ENCODE results near the gene HAUS7. TPM values are rescaled to one million over a fixed set of nuclear protein-coding genes. Genes with fewer than 3 reads are reported as not detected.

HAUS7 gene
- total RNA-seq, 1 experiment from 2014 or later: 46.5 TPM

DNA sequence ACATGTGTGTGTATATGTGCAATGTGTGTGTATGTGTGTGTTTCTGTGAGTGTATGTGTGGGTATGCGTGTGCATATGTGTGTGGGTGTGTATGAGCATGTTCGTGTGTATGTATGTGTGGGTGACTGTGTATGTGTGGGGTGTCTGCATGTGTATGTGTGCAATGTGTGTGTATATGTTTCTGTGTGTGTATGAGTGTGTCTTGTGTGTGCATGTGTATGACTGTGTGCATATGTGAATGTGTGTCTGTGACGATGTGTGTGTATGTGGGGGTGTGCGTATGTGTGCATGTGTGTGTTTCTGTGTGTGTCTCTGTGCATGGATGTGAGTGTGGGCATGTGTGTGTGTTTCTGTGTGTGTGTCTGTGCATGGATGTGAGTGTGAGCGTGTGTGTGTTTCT lies 42.9 kb upstream of the HAUS7 start:
- ChIA-PET POLR2A (interaction anchor here (0.7 kb wide), 1 partner anchor 1020 kb away, joined by 11 read pairs; no protein-coding TSS in a partner anchor), CTCF (no interaction called here)
- Mint-ChIP-seq H3K9me3 (no peaks in the 10 kb centered on the region), H3K27ac (no peak overlapping the region), H3K36me3 (no peaks in the 10 kb centered on the region), H3K27me3 (ENCODE audit: low read depth) (peaks cover 20% of the 10 kb centered on the region), H3K4me1 (0 out of 2 replicates have a peak, but pooled peaks cover 2% of the 10 kb centered on the region), H3K4me3 (no peak overlapping the region)
- ATAC-seq: no peak
- DNase-seq (ENCODE audit: low spot score): no peak
- TF ChIP-seq NFATC4 (CRISPR knock-in tag; IDR thresholded peaks at IDR 0.05) (no peak), NFYB (CRISPR knock-in tag; conservative IDR thresholded peaks at IDR 0.05; ENCODE audit: low read depth) (no peak)

DNA sequence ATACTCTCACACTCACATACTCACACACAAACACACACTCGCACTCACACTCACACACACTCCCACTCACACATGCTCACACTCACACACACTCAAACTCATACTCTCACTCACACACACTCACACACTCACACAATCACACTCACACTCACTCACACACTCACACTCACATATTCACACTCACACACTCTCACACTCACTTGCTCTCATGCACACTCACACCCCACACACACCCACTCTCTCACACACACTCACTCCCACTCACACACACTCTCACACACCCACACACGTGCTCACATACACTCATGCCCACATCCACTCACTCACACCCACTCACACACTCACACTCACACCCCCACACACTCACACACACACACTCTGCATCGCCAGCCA lies 42.1 kb upstream of the HAUS7 start:
- Mint-ChIP-seq H3K4me1 (0 out of 2 replicates have a peak, but pooled peaks cover 2% of the 10 kb centered on the region), H3K36me3 (no peaks in the 10 kb centered on the region), H3K4me3 (no peak overlapping the region), H3K27ac (no peak overlapping the region), H3K9me3 (no peaks in the 10 kb centered on the region), H3K27me3 (ENCODE audit: low read depth) (peaks cover 18% of the 10 kb centered on the region)
- ATAC-seq: no peak
- POLR2A ChIA-PET: interaction anchor here (0.7 kb wide), 1 partner anchor 1021 kb away, joined by 11 read pairs; no protein-coding TSS in a partner anchor
- CTCF ChIA-PET: no interaction called here
- TF ChIP-seq CREB1 (CRISPR knock-in tag; IDR thresholded peaks at IDR 0.05) (no peak), JAZF1 (CRISPR knock-in tag; IDR thresholded peaks at IDR 0.05) (no peak), ESRRA (CRISPR knock-in tag; IDR thresholded peaks at IDR 0.05; ENCODE audit: borderline replicate concordance) (no peak), CREM (CRISPR knock-in tag; IDR thresholded peaks at IDR 0.05) (no peak), ZNF121 (CRISPR knock-in tag; IDR thresholded peaks at IDR 0.05) (no peak), GRHL2 (CRISPR knock-in tag; IDR thresholded peaks at IDR 0.05; ENCODE audit: insufficient replicate concordance, severe bottlenecking) (no peak), PRRX2 (CRISPR knock-in tag; IDR thresholded peaks at IDR 0.05) (no peak), ZNF396 (CRISPR knock-in tag; IDR thresholded peaks at IDR 0.05; ENCODE audit: borderline replicate concordance) (no peak), IRF2 (CRISPR knock-in tag; IDR thresholded peaks at IDR 0.05; ENCODE audit: borderline replicate concordance, low read depth) (no peak), NR1H2 (CRISPR knock-in tag; IDR thresholded peaks at IDR 0.05) (no peak), JUN (CRISPR knock-in tag; IDR thresholded peaks at IDR 0.05) (no peak), TEAD4 (CRISPR knock-in tag; IDR thresholded peaks at IDR 0.05) (no peak)
- TF ChIP-seq, protein P1, sequence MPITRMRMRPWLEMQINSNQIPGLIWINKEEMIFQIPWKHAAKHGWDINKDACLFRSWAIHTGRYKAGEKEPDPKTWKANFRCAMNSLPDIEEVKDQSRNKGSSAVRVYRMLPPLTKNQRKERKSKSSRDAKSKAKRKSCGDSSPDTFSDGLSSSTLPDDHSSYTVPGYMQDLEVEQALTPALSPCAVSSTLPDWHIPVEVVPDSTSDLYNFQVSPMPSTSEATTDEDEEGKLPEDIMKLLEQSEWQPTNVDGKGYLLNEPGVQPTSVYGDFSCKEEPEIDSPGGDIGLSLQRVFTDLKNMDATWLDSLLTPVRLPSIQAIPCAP (CRISPR knock-in tag; IDR thresholded peaks at IDR 0.05): no peak
- TF ChIP-seq, protein P2, sequence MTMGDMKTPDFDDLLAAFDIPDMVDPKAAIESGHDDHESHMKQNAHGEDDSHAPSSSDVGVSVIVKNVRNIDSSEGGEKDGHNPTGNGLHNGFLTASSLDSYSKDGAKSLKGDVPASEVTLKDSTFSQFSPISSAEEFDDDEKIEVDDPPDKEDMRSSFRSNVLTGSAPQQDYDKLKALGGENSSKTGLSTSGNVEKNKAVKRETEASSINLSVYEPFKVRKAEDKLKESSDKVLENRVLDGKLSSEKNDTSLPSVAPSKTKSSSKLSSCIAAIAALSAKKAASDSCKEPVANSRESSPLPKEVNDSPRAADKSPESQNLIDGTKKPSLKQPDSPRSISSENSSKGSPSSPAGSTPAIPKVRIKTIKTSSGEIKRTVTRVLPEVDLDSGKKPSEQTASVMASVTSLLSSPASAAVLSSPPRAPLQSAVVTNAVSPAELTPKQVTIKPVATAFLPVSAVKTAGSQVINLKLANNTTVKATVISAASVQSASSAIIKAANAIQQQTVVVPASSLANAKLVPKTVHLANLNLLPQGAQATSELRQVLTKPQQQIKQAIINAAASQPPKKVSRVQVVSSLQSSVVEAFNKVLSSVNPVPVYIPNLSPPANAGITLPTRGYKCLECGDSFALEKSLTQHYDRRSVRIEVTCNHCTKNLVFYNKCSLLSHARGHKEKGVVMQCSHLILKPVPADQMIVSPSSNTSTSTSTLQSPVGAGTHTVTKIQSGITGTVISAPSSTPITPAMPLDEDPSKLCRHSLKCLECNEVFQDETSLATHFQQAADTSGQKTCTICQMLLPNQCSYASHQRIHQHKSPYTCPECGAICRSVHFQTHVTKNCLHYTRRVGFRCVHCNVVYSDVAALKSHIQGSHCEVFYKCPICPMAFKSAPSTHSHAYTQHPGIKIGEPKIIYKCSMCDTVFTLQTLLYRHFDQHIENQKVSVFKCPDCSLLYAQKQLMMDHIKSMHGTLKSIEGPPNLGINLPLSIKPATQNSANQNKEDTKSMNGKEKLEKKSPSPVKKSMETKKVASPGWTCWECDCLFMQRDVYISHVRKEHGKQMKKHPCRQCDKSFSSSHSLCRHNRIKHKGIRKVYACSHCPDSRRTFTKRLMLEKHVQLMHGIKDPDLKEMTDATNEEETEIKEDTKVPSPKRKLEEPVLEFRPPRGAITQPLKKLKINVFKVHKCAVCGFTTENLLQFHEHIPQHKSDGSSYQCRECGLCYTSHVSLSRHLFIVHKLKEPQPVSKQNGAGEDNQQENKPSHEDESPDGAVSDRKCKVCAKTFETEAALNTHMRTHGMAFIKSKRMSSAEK (CRISPR knock-in tag; IDR thresholded peaks at IDR 0.05; ENCODE audit: borderline replicate concordance): no peak
- TF ChIP-seq, protein P3, sequence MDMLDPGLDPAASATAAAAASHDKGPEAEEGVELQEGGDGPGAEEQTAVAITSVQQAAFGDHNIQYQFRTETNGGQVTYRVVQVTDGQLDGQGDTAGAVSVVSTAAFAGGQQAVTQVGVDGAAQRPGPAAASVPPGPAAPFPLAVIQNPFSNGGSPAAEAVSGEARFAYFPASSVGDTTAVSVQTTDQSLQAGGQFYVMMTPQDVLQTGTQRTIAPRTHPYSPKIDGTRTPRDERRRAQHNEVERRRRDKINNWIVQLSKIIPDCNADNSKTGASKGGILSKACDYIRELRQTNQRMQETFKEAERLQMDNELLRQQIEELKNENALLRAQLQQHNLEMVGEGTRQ (CRISPR knock-in tag; IDR thresholded peaks at IDR 0.05): no peak
- TF ChIP-seq, protein P4, sequence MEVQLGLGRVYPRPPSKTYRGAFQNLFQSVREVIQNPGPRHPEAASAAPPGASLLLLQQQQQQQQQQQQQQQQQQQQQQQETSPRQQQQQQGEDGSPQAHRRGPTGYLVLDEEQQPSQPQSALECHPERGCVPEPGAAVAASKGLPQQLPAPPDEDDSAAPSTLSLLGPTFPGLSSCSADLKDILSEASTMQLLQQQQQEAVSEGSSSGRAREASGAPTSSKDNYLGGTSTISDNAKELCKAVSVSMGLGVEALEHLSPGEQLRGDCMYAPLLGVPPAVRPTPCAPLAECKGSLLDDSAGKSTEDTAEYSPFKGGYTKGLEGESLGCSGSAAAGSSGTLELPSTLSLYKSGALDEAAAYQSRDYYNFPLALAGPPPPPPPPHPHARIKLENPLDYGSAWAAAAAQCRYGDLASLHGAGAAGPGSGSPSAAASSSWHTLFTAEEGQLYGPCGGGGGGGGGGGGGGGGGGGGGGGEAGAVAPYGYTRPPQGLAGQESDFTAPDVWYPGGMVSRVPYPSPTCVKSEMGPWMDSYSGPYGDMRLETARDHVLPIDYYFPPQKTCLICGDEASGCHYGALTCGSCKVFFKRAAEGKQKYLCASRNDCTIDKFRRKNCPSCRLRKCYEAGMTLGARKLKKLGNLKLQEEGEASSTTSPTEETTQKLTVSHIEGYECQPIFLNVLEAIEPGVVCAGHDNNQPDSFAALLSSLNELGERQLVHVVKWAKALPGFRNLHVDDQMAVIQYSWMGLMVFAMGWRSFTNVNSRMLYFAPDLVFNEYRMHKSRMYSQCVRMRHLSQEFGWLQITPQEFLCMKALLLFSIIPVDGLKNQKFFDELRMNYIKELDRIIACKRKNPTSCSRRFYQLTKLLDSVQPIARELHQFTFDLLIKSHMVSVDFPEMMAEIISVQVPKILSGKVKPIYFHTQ (CRISPR knock-in tag; IDR thresholded peaks at IDR 0.05): no peak
- TF ChIP-seq, protein P5, sequence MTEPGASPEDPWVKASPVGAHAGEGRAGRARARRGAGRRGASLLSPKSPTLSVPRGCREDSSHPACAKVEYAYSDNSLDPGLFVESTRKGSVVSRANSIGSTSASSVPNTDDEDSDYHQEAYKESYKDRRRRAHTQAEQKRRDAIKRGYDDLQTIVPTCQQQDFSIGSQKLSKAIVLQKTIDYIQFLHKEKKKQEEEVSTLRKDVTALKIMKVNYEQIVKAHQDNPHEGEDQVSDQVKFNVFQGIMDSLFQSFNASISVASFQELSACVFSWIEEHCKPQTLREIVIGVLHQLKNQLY (CRISPR knock-in tag; IDR thresholded peaks at IDR 0.05): no peak
- TF ChIP-seq, protein P6, sequence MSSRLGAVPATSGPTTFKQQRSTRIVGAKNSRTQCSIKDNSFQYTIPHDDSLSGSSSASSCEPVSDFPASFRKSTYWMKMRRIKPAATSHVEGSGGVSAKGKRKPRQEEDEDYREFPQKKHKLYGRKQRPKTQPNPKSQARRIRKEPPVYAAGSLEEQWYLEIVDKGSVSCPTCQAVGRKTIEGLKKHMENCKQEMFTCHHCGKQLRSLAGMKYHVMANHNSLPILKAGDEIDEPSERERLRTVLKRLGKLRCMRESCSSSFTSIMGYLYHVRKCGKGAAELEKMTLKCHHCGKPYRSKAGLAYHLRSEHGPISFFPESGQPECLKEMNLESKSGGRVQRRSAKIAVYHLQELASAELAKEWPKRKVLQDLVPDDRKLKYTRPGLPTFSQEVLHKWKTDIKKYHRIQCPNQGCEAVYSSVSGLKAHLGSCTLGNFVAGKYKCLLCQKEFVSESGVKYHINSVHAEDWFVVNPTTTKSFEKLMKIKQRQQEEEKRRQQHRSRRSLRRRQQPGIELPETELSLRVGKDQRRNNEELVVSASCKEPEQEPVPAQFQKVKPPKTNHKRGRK (CRISPR knock-in tag; IDR thresholded peaks at IDR 0.05; ENCODE audit: borderline replicate concordance): no peak
- TF ChIP-seq, protein P7, sequence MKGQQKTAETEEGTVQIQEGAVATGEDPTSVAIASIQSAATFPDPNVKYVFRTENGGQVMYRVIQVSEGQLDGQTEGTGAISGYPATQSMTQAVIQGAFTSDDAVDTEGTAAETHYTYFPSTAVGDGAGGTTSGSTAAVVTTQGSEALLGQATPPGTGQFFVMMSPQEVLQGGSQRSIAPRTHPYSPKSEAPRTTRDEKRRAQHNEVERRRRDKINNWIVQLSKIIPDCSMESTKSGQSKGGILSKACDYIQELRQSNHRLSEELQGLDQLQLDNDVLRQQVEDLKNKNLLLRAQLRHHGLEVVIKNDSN (CRISPR knock-in tag; IDR thresholded peaks at IDR 0.05): no peak
- TF ChIP-seq, protein P8, sequence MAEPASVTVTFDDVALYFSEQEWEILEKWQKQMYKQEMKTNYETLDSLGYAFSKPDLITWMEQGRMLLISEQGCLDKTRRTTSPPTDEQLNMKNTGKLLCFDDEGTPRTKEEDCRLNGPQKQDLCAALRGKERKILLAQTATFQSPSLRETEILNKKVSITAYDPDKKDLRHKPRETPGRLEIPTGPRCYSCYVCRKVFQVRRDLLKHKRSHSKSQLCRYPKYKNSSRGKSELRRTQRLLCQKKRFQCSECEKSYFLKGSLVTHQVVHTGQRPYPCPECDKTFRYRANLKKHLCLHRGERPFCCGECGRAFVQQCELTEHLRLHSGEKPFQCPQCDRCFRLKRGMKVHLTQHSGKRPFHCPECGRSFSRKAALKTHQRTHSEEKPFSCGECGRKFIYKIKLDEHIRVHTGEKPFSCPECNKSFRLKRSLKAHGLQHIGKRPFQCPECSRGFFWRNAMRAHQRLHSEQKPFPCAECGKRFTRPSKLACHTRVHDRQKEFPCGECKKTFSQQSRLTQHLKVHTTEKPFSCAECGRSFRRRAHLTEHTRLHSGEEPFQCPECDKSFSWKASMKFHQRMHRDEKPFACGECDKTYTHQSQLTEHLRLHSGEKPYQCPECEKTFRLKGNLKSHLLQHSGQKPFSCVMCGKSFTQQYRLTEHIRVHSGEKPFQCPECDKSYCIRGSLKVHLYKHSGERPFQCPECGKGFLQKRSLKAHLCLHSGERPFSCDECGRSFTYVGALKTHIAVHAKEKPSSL (CRISPR knock-in tag; conservative IDR thresholded peaks at IDR 0.05): no peak
- DNase-seq (ENCODE audit: low spot score): no peak

All from WTC11 (cell line).